Brain pericyte (primary cell): Measurements from ENCODE around the gene SEMA4A.
"Not testable (repeated sequence)": the region's sequence is repeated elsewhere in the genome, so short reads cannot be mapped to it uniquely, and the experiment has no call there.

Source experiments
- DNase-seq: peaks from one replicate; pipeline ENCODE4 v3.0.0-alpha.2; 2012; ENCODE audit warnings: low read depth, low spot score

The SEMA4A gene

DNA sequence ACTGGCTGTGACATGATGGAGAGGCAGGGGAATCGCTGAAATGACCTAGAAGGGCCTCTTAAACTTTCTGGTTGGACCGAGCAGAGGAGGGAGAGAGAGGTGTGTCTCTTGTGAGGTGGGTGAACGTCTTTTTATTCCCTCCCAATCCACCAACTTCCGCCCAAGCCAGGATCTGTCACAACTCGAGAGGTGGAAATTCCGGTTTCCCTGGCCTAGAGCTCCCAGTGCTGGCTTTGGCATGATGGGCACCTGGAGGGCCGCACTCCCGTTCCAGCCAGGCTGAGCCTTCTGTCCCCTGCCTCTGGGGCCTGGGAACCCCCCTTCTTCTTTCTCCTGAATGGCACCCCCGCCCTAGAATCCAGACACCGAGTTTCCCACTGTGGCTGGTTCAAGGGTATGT, at the start of gene SEMA4A:
SEMA4A (plus strand) TSS at position 224 of the 400 bp plus-strand sequence. CDS start 994 bp downstream, outside the sequence.
- DNase-seq, result no peak

DNA sequence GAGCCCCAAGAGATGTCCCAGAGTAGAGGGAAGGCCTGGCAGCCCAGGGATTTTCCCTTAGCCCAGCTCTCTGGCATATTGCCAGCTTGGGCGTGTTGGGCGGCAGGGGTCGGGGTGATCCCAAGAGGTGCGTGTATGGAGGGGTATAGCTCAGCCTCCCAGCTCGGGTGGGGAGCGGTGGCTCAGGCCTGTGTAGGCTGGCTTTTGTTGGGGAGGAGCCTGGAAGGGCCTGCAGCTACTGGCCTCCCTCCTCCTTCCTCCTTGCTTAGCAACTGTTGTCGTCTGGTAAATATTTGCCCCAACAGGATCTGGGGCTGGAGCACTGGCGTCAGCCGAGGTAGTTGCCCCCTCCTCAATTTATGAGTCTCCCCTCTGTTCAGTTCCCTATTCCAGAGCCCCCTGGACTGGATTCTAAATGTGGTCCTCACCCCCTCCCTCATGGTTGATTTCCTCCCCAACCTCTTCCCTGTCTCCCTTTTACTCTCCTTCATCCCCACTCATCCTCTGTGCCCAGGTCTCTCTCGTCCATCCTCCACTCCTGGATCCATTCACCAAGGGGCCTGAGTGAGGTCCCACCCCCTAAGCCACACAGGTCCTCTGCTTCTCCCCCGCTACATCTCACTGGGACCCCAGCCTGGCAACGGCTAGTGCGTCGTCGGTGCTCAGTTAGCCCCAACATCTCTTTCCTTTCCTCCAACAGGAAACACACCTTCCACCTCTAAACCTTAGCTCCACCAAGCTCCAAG, 49.1 kb upstream of the SEMA4A start:
- DNase-seq, result peak; percentile 80

DNA sequence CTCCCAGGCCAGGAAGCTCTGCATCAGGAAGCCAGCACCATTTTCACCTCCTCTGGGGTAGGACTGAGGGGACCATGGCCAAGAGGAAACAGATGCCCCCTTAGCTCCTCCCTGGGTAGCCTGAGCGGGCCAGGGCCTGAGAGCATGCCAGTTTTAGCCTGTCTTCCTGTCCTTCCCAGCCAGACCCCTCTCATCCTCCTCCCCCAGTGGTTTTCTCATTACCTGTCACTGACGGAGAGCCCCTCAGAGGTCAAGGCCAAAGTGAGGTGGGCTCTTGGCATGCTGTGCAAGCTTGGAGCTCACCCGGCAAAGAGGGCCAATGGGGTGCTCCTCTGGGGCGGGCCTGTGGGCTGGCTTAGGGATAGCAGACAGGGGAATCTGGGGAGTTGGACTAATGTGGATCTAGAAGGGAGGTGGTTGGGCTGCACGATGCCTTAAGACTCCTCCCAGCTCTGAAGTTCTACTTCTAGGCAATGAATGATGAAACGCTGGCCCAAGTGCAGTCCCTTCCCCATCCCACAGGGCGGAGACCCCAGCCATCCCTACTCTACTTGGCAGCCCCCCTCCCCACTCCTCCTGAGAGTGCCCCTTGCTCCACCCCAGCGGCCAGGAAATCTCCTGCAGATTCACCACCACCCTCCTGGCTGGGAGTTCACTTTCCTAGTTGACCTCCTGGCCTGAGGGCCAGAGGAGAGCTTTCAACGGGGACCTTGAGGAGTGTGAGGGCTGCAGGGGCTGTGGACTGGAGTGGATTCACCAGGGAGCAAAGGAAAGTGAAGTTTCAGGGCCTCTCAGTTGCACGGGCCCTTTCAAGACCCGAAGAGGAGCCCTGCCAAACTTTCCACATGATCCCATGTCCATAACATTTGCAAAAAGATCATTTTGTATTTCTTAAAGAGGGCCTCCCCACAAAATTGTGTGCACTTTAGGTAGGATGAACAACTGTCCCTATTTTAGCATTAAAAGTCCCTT, 48.2 kb upstream of the SEMA4A start:
- DNase-seq, result no peak

DNA sequence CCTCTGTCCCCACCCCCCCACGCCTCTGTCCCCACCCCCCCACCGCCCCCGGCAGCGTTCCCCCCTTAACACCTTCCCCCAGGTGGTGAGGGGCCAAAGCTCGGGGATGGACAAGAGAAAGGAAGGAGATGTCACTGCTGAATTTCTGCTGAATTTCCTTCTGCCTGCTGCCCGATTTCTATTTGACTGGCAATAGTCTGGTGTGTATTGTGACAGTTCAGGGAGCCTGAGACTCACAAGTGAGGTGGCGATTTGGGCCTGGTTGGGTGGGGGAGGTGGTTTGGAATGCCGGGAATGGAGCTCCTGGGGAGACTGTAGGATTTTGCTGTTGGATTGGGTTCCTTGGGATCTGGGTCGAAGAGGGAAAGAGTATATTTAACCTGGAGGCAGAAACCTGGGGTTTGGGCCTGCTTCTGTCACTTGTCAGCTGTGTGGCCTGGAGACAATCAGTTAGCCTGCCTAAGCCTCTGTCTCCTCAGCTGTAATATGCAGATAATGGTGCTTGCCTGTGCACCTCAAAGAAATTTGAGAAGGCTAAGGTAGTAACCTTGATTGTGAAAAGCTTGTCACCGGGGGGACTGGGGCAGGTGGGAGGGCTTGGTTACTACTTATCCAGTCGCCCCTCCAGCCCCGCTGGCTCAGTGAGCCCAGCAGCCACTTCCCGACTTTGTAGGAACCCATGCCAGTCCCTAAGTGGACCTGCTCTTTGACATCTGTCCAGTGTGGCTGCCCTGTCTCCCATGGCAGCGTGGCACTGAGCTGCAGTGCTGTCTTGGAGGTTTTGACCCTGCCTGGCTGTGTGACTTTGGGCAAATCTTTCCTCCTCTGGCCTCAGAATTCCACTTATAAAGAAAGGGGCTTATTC, 46.5 kb upstream of the SEMA4A start:
- DNase-seq, result no peak

DNA sequence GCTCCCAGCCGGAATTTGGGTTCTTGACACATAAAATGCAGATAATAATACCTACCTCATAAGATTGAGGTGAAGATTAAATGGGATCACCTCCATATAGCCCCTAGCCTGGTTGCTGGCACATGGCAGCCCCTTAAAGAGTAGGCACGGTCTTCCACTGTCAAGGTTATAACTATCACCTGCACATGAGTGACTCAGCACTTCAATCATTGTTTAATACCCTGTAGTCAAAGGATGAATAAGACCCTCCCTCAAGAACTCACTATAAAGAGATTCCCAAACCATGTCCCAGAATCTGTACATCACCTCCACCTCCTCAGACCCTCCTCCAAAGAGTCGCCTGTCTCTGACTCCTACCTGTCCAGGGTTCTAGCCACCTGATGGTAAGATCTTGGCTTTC, 45.3 kb upstream of the SEMA4A start:
- no peak for DNase-seq

DNA sequence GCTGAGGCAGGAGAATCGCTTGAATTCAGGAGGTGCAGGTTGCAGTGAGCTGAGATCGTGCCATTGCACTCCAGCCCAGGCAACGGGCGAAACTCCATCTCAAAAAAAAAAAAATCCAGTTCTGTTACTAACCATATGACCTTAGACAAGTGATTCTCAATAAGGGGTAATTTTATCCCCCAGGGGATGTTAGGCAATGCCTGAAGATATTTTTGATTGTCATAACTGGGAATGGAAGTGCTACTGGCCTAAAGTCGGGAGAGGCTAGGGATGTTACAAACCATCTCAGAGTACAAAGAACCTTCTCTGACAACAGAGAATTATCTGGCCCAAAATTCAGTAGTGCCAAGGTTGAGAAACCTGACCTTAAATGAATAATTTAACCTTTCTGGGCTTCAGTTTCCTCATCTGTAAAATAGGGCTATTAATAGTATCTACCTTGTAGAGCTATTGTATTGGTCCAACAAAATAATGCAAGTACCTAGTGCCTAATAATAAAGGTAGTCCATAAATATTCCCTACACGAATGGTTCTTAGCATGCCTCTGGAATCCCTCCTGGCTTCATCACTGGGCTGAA, 44.6 kb upstream of the SEMA4A start:
- no peak for DNase-seq

DNA sequence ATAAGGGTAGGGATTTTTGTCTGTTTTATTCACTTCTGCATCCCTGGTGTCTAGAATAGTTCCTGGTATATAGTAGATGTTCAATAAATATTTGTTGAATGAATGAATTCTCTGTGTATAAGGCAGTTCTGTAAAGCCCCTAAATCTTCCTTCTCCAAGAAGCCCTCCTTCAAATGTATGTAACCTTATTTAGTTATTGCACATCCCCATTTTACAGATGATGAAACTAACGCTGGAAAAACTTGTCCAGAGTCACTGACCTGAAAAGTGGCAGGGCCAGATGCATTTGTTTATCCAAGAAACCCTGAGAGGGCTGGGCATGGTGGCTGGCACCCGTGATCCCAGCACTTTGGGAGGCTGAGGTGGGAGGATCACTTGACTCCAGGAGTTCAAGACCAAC, 43.1 kb upstream of the SEMA4A start:
- DNase-seq, result no peak

DNA sequence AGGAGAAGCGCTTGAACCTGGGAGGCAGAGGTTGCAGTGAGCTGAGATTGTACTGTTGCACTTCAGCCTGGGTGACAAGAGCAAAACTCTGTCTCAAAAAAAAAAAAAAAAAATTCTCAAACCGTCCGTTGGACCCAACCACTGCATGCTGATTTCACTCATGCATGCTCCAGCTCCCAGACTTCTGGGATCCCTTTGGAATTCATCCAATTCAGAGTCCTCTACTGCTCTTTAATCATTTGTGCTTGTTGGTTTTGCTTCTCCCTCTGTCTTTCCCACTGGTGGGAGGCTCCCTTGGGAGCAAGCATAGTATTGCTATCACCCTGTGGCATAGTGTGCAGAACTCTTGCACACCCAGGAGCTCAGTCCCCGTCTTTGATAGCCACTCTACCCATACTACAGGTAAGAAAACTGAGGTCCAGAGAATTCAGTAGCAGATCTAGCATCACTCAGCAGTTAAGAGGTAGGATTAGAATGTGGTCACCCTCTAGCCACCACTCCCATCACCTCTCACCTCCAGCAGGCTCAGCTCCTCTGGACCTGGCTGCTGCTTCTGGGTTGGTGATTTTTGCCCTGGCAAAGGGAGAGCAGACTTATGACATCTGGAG, 41.9 kb upstream of the SEMA4A start:
- no peak for DNase-seq

DNA sequence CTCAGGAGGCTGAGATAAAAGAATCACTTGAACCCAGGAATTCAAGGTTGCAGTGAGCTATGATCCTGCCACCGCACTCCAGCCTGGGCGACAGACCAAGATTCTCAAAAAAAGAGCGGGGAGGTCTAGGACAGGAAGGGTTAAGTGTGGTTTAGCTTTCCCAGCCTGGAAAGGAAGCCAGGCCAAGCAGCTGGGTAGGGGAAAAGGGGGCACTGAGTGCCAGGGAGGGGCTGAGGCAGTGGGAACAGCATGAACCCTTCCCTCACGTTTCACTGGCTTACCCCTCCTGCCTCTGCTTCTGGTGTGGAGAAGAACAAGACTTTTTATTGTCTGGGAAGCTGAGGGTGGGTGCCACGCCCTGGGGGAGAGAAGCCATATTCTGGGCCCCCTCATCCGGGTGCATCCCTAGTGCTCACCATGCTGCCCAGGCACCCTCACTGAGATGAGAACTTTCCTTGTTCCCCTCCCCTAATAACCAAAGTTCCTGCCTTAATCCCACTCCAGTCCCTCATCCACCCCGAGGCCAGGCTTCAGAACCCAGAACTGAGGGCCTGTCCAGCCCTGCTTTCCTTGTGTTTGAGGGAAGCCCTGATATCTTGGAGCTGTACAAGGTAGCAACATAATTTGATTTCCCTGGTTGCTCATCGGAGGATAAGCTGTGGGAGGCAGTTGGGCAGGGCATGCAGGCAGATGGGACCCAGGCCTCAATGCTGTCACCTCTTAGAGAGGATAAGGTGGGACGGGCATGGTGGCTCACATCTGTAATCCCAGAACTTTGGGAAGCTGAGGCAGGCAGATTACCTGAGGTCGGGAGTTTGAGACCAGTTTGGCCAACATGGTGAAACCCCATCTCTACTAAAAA, 40.9 kb upstream of the SEMA4A start:
- DNase-seq, result no peak

DNA sequence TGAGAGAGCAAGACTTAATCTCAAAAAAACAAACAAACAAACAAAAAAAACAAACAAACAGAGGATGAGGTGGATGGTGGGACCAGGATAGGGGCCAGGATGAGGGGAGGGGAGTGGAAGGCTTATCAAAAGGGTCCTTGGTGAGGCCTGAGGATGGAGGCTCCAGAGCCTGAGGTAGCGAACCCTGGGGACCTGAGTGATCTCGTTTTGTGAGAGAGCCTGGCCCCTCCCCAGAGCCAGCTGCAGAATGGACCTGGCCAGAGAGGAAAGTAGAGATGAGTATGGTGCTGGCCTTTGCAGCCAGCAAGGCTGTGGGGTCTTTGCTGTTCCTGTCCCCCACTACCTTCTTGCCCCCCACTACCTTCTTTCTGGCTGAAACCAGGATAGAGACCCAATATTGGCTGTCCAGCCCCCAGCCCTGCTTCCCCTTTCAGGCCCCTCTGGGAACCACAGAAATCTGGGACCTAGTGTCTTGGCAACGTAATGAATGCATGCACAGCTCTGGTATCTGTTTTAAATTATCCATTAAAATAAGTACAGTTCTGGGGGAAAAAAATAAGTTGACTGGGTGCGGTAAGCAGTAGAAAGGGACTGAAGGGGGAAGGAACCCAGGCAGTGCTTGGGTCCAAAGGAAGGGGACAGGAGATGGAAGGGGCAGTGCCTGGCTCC, 40.0 kb upstream of the SEMA4A start:
- no peak for DNase-seq

DNA sequence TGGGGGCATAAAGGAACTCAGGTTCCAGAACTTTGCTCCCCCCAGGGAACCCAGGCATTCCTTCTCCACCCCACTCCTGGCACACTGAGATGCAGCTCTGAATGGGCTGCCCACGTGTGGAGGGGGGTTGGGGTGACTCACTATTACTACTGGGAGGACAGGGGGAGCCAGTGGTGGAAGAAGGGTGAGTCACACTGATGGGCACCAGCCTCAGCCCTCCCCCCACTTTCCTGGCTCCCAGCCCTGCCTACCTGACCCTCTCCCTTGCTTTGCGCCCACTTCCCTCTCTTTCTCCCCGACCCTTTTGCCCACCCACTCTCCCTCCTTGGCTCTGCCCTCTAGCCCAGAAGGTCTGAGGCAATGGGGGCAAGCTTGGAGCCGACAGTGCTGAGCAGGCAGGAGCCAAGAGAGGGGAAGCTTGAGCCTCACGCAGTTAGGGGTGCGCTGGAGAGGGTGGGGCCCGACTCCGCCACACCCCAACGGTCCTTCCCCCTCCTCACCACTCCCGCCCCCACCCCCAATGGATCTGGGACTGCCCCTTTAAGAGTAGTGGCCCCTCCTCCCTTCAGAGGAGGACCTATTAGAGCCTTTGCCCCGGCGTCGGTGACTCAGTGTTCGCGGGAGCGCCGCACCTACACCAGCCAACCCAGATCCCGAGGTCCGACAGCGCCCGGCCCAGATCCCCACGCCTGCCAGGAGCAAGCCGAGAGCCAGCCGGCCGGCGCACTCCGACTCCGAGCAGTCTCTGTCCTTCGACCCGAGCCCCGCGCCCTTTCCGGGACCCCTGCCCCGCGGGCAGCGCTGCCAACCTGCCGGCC, 39.1 kb upstream of the SEMA4A start, which contains the start of gene LMNA:
LMNA (plus strand) TSS at position 611 of the 818 bp plus-strand sequence. CDS start 208 bp downstream, outside the sequence.
- peak; percentile 87 for DNase-seq

DNA sequence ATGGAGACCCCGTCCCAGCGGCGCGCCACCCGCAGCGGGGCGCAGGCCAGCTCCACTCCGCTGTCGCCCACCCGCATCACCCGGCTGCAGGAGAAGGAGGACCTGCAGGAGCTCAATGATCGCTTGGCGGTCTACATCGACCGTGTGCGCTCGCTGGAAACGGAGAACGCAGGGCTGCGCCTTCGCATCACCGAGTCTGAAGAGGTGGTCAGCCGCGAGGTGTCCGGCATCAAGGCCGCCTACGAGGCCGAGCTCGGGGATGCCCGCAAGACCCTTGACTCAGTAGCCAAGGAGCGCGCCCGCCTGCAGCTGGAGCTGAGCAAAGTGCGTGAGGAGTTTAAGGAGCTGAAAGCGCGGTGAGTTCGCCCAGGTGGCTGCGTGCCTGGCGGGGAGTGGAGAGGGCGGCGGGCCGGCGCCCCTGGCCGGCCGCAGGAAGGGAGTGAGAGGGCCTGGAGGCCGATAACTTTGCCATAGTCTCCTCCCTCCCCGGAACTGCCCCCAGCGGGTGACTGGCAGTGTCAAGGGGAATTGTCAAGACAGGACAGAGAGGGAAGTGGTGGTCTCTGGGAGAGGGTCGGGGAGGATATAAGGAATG, 38.4 kb upstream of the SEMA4A start:
- DNase-seq, result no peak

DNA sequence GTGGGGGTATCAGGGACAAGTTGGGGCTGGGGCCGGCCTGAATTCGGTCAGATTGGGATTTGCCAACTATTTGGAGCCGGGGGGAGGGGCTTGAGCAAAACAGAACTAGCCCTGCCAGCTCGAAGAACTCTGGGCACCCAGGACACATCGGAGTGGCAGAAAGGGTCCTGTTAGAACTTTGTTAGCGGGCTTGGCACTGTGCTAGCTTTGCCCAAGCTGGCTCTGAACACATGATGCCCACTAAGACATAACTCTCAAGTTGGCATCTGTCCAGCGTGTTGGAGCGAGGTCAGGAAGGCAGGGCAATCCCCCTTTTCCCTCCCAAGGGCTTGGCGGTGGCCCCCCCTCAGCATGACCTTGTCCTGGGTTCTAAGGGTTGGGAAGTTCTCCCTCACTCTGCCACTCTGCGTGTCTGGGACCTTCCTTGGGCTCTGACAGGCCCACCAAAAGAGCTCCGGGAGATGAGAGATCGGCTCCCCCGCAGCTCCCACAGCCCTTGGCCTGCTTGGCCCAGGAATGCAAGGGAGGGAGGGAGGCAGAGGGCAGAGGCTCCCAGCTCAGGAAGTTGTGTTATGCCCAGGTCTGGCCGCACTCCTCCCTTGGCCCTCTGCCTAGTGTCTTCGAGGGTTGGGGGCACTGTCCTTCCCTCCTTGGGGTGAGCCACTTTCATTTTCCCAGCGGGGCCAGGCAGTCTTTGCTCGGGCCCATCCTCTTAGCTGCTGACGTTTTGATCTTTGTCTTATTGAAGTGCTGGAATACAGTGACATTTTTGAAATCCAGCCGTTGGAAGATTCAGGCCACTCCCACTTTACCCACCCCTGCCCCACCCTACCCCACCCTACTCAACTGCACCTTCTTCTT, 37.6 kb upstream of the SEMA4A start:
- DNase-seq, result no peak

DNA sequence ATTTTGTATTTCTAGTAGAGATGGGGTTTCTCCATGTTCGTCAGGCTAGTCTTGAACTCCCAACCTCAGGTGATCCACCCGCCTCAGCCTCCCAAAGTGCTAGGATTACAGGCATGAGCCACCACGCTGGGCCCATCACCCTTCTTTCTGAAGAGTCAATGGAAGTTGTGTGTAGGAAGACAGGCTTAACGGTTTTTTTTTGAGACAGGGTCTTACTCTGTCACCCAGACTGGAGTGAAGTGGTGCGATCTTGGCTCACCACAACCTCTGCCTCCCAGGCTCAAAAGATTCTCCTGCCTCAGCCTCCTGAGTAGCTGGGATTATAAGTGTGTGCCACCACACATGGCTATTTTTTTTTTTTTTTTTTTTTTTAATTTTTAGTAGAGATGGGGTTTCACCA, 36.7 kb upstream of the SEMA4A start:
- not testable (repeated sequence) for DNase-seq

DNA sequence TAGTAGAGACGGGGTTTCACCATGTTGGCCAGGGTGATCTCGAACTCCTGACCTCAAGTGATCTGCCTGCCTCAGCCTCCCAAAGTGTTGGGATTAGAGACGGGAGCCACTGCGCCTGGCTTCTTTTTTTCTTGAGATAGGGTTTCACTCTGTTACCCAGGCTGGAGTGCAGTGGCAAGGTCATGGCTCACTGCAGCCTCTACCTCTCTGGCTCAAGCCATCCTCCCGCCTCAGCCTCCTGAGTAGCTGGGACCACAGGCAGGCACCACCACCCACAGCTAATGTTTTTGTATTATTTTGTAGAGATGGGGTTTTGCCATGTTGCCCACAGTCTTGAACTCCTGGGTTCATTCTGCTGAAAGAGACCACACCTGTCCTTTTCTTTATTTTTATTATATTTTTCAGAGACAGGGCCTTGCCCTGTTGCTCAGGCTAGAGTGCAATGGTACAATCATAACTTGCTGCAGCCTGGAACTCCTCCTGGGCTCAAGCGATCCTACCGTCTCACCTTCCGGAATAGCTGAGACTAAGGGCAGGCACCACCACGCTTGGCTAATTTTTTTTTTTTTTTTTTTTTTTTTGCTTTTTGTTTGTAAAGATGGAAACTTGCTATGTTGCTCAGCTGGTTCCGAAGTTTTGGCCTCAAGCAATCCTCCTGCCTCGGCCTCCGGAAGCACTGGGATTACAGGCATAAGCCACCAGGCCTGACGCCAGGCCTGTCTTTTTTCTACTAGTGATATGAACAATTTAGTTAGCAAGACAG, 35.8 kb upstream of the SEMA4A start:
- DNase-seq, result no peak

DNA sequence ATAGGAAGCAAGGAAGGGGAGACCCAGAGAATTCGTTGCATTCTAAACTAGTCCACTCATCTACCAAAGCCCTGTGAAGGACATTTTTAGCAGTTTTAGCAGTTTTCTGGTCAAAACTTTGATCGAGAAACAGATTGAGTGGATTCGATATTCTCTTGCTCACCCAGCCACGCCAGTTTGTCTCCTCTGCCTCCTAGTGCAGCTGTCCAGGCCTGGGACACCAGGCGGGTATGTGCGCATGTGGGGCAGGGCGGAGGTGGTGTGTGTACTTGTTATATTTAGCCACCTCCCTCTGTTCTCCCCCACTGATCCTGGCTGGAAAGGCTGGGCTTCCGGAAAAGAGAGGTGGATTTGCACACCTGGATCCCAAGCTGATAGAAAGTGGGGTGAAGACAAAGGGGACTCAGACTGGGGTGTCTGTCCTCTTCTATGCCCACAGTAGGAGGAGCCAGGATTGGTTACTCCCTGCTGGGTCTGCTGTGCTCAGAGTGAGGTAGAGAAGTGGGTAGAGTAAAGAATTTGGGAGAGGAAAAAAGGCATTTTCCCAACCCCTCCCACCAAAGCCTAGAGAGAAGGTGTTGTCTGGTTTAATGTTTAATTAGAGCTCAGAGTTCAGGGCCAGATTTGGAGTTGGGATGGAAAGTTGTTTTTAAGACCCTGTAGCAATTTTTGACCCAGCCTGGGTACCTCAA, 35.1 kb upstream of the SEMA4A start:
- DNase-seq, result no peak
